OCI-LY7 (cell line): ENCODE results near the gene DDX20. TPM values are rescaled to one million over a fixed set of nuclear protein-coding genes. Genes with fewer than 3 reads are reported as not detected.

Experiments used
- BruUV-seq: library from RNA; stranded (reverse); fragments of 400-500 nt; replicated peaks from 2 replicates; lab custom pipeline; 2021; lab: Mats Ljungman, UMichigan
- CTCF ChIA-PET: fragments of 300-600 bp; sonication (Branson Sonifier 250); formaldehyde crosslinking; loops from one replicate; lab custom pipeline; 2022; ENCODE audit warnings: antibody characterized with exemption; ENCODE audit not compliant: unreplicated experiment; lab: Charles Lee
- POLR2A ChIA-PET: fragments of 300-600 bp; sonication (Branson Sonifier 250); formaldehyde crosslinking; loops from one replicate; lab custom pipeline; 2022; ENCODE audit warnings: antibody characterized with exemption; lab: Charles Lee
- DNase-seq: peaks from one replicate; pipeline ENCODE4 v3.0.0-alpha.2; 2015; ENCODE audit warnings: low spot score
- H2AFZ ChIP-seq: fragments of 200-600 bp; sonication (generic), shearing (Covaris generic); 2 replicates; pipeline ENCODE4 v1.6.1; 2014; ENCODE audit warnings: mild to moderate bottlenecking, antibody characterized with exemption, low read length, moderate library complexity
- H3K27ac ChIP-seq: fragments of 200-600 bp; sonication (generic); 2 replicates; pipeline ENCODE4 v1.5.1; 2014; ENCODE audit warnings: mixed run types, low read depth, mild to moderate bottlenecking, moderate library complexity, low read length, inconsistent platforms; ENCODE audit not compliant: poor library complexity, severe bottlenecking
- H3K36me3 ChIP-seq: fragments of 200-600 bp; sonication (generic); 2 replicates; pipeline ENCODE4 v1.6.1; 2014; ENCODE audit warnings: mild to moderate bottlenecking, antibody characterized with exemption, low read length, moderate library complexity, mixed read lengths; ENCODE audit not compliant: insufficient read depth
- H3K4me1 ChIP-seq: fragments of 200-600 bp; sonication (generic); 2 replicates; pipeline ENCODE4 v1.5.1; 2014; ENCODE audit warnings: mild to moderate bottlenecking, low read length; ENCODE audit not compliant: insufficient read depth, poor library complexity, severe bottlenecking
- H3K4me2 ChIP-seq: fragments of 200-600 bp; sonication (generic); 2 replicates; pipeline ENCODE4 v1.6.1; 2014; ENCODE audit warnings: mild to moderate bottlenecking, low read length
- H3K4me3 ChIP-seq: fragments of 200-600 bp; sonication (generic); 2 replicates; pipeline ENCODE4 v1.5.1; 2014; ENCODE audit warnings: mild to moderate bottlenecking, low read depth, low read length; ENCODE audit not compliant: poor library complexity, severe bottlenecking
- H3K79me2 ChIP-seq: fragments of 200-600 bp; sonication (generic); 2 replicates; pipeline ENCODE4 v1.6.1; 2016; ENCODE audit warnings: low read depth, mild to moderate bottlenecking, low read length, moderate library complexity, mixed read lengths; ENCODE audit not compliant: insufficient read depth
- H3K9me2 ChIP-seq: fragments of 200-600 bp; sonication (generic); 2 replicates; pipeline ENCODE4 v1.6.1; 2016; ENCODE audit warnings: mild to moderate bottlenecking, low read length, mixed read lengths; ENCODE audit not compliant: insufficient read depth
- H3K9me3 ChIP-seq: fragments of 200-600 bp; sonication (generic); 2 replicates; pipeline ENCODE4 v1.6.1; 2014; ENCODE audit warnings: mild to moderate bottlenecking, mixed run types, low read length, mixed read lengths
- H4K20me1 ChIP-seq: fragments of 200-600 bp; sonication (generic); 2 replicates; pipeline ENCODE4 v1.6.1; 2014; ENCODE audit warnings: mild to moderate bottlenecking, antibody characterized with exemption, low read length, moderate library complexity, mixed read lengths; ENCODE audit not compliant: insufficient read depth
- CTCF ChIP-seq: fragments of 200-600 bp; sonication (generic); conservative IDR thresholded peaks from 2 replicates; pipeline ENCODE4 v1.5.1; 2014; ENCODE audit warnings: mild to moderate bottlenecking, antibody characterized with exemption, low read length, moderate library complexity, mixed read lengths
- EZH2phosphoT487 ChIP-seq: fragments of 200-600 bp; sonication (generic); IDR thresholded peaks from 2 replicates; pipeline ENCODE4 v1.6.1; 2018; ENCODE audit warnings: low read depth, borderline replicate concordance, mild to moderate bottlenecking, mixed run types, antibody characterized with exemption, low read length, moderate library complexity, mixed read lengths
- intact Hi-C: fragments of 100-400 bp; cut with micrococcal nuclease; formaldehyde crosslinking; loops from one replicate; pipeline ENCODE4 v1.10.0; 2022; ENCODE audit not compliant: unreplicated experiment
- total RNA-seq, 2 experiments: library from RNA; depleted of rRNA in 1 of 2; stranded (reverse); fragments of >200 nt in 1 of 2; shearing (Covaris generic) in 1 of 2; gene quantifications; 2 replicates each; pipeline ENCODE4 v1.2.3, GENCODE V29; 2014 to 2022

DDX20 gene
- total RNA-seq, 2 experiments from 2014 or later, result 30.0 to 32.9 TPM

GRCh38 chr1:111723091-111723806, 32.5 kb upstream of the DDX20 start:
- Histone ChIP-seq H3K9me2 (no peaks in the 10 kb centered on the region), H4K20me1 (no peaks in the 10 kb centered on the region), H3K27ac (no peak overlapping the region), H3K4me2 (peak overlapping the region; percentile 16; the same call in 1 of the 2 replicates), H3K79me2 (no peaks in the 10 kb centered on the region), H3K36me3 (no peaks in the 10 kb centered on the region), H3K9me3 (no peaks in the 10 kb centered on the region), H3K4me3 (no peak overlapping the region), H2AFZ (no peak overlapping the region), H3K4me1 (peaks cover 11% of the 10 kb centered on the region)
- BruUV-seq, result no TSS peak
- no peak for TF ChIP-seq CTCF
- no peak for TF ChIP-seq EZH2phosphoT487
- intact Hi-C loops, result no loop called here
- ChIA-PET CTCF (no interaction called here), POLR2A (interaction anchor here (0.7 to 1.0 kb wide), 2 partner anchors 10 to 508 kb away, joined by 3 read pairs; no protein-coding TSS in a partner anchor)
- DNase-seq, result no peak

- BruUV-seq, result TSS peak; percentile 51
- Histone ChIP-seq H3K36me3 (no peaks in the 10 kb centered on the region), H2AFZ (no peak overlapping the region), H3K4me1 (peaks cover 11% of the 10 kb centered on the region), H3K9me3 (no peaks in the 10 kb centered on the region), H4K20me1 (no peaks in the 10 kb centered on the region), H3K79me2 (no peaks in the 10 kb centered on the region), H3K27ac (no peak overlapping the region), H3K4me2 (peak overlapping the region; percentile 16; the same call in 1 of the 2 replicates), H3K9me2 (no peaks in the 10 kb centered on the region), H3K4me3 (no peak overlapping the region)
- intact Hi-C loops, result no loop called here
- no peak for DNase-seq
- no peak for TF ChIP-seq CTCF
- no peak for TF ChIP-seq EZH2phosphoT487
- ChIA-PET CTCF (no interaction called here), POLR2A (interaction anchor here (0.7 kb wide), 1 partner anchor 11 kb away, joined by 3 read pairs; no protein-coding TSS in a partner anchor)
Measured at GRCh38 chr1:111723871-111724270, 31.8 kb upstream of the DDX20 start.

GRCh38 chr1:111725192-111725591, 30.5 kb upstream of the DDX20 start:
- H3K4me2 ChIP-seq, result no peak overlapping the region
- DNase-seq, result no peak
- H2AFZ ChIP-seq, result no peak overlapping the region
- CTCF ChIA-PET, result no interaction called here
- H3K79me2 ChIP-seq, result no peaks in the 10 kb centered on the region
- BruUV-seq, result no TSS peak
- H3K9me3 ChIP-seq, result no peaks in the 10 kb centered on the region
- intact Hi-C loops, result no loop called here
- no peak overlapping the region for H3K4me3 ChIP-seq
- POLR2A ChIA-PET, result interaction anchor here (0.5 kb wide), 1 partner anchor 63 kb away, joined by 4 read pairs; no protein-coding TSS in a partner anchor
- H3K27ac ChIP-seq, result no peak overlapping the region
- no peaks in the 10 kb centered on the region for H3K9me2 ChIP-seq
- no peaks in the 10 kb centered on the region for H4K20me1 ChIP-seq
- no peak for TF ChIP-seq EZH2phosphoT487
- TF ChIP-seq CTCF, result no peak
- peaks cover 11% of the 10 kb centered on the region for H3K4me1 ChIP-seq
- no peaks in the 10 kb centered on the region for H3K36me3 ChIP-seq
